Measurements from ENCODE around the gene RUNDC3A.
A peak's percentile ranks its signal among the peaks of the same experiment; 100 is the strongest.
"Not testable (repeated sequence)": the region's sequence is repeated elsewhere in the genome, so short reads cannot be mapped to it uniquely, and the experiment has no call there.

RUNDC3A gene

DNA sequence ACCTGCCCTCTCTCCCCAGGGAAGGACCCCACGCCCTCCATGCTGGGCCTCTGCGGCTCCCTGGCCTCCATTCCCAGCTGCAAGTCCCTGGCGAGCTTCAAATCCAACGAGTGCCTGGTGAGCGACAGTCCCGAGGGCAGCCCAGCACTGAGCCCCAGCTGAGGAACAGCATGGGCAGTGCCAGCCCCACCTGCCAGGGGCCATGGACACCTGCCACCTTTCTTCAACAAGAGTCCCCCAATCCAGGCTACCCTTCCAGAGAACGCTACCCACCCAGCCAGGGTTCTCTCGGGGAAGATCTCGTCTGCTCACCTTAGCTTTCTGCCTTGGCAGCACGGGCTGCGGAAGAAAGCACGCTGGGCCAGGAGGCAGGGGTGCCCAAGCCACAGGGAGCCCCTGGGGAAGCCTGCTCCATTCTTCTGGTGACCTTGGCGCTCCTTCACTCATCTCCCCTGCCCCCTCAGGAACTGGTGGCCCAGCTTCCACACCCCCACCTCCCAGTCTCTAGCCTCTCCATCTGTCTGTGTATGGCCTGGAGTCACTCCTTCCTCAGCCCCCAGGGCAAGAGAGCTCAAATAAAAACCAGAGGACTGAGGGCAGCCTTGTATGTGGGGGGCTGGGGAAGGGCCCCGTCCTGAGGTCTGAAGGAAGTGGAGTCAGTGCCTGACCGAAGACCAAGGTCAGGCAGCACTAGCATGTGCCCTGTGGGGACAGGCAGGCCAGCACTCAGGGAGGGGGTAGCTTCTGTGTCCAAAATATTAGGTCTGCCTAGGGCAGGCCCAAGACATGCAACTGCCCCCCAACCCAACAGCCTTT lies 9.9 kb downstream of the RUNDC3A start:
- DNase-seq (ENCODE audit: low spot score) = no peak

DNA sequence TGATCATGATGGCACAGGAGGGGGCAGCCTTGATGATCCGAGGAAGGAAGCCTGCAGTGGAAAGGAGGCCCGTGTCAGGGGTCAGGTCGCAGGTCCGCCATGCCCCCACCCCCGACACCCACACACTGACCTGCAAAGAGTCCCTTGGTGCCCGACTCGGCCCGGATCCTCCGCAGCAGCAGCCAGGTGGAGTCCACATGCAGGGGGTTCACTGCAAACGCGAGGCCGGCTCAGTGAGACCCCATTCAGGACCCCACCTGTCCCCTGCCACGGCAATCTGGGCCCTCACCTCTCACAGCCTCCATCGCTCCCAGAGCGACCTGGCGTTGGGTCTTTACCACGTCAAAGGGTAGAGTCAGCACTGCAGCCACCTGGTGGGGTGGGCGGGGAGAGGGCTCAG lies 11.7 kb downstream of the RUNDC3A start:
- DNase-seq (ENCODE audit: low spot score) = no peak

DNA sequence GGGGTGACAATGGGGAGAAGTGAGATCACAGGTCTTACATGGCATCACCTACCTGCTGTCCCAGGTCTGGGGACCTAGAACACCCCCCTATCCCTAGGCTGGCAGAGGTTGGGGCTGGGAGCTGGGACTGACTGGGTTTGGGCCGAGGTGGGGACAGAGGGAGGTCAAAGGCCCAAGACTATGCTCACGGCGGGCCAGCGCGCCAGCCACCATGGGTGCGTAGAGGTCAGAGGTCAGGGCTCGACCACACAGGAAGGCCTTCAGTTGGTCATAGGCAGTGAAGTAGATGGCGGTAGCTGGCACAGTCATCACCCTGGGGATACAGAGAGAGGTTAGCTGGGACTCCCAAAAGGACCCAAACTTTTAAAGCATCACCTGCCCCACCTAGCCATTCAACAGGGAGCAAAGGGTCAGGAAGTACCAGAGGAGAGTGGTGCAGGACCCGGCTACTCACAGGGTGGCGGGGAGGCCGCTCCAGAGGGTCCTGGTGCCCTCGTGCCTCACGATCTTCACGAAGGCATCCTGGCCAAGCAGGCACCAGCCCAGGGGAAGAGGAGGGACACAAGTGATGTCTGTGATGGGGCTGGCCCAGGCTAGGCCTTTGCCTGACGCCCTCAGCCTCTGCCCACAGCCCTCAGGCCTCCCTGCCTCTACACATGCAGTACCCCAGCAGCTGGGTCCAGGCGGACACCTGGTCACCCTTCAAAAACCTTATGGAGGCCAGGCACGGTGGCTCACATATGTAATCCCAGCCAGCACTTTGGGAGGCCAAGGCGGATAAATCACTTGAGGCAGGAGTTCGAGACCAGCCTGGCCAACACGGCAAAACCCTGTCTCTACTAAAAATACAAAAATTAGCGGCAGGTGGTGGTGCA lies 13.1 kb downstream of the RUNDC3A start:
- DNase-seq (ENCODE audit: low spot score) = no peak

DNA sequence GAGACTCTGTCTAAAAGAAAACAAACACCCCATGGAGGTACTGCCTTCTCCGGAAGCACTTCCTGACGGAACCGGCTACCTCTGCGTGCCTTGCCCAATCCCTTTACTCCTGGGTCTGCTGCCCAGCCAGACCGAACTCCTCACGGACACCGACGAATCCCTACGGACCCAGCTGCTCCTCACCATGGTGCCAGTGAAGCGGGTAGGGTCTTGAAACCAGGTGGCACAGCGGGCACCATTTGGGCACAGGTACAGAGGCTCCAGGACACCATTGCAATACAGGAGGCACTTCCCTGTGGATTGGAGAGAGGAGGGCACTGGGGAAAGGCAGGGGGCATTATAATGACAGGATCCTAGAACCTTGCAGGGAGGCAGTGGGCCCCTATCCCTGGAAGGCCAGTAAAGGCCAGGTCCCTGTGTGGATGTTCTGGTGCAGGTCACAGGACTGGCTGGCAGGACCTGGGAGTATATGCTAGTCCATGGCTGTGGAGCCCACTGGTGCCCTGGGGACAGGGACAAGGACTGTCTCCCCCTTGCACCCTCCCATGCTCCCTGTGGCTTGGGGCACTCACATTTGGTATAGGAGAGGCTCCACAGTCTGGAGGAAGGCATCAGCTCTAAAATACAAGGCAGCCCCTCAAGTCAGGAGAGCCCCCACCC lies 14.0 kb downstream of the RUNDC3A start:
- DNase-seq (ENCODE audit: low spot score) = no peak

DNA sequence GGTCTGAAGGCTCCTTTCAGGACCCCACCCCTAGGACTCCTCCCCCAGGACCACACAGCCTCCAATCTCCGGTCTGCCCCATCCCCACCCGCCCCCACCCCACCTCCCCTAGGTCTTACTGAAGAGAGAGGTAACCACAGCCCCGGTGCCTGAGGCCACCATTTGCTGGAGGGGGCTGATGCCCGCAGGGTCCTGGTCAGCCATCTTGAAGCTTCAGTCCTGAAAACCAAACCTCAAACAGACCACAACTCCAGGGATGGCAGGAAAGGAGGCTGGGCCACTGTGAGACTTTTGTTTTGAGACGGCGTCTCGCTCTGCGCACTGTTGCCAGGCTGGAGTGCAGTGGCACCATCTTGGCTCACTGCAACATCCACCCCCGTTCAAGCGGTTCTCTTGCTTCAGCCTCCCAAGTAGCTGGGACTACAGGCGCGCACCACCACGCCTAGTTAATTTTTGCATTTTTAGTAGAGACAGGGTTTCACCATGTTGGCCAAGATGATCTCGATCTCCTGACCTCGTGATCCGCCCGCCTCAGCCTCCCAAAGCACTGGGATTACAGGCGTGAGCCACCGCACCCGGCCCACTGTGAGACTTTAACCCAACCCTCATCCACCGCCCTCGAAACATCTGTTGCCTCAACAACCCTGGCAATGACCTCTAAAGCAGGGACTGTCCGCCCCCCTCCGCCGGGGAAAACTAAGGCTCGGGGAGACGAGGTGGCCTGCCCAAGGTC lies 15.1 kb downstream of the RUNDC3A start:
- no peak for DNase-seq (ENCODE audit: low spot score)

DNA sequence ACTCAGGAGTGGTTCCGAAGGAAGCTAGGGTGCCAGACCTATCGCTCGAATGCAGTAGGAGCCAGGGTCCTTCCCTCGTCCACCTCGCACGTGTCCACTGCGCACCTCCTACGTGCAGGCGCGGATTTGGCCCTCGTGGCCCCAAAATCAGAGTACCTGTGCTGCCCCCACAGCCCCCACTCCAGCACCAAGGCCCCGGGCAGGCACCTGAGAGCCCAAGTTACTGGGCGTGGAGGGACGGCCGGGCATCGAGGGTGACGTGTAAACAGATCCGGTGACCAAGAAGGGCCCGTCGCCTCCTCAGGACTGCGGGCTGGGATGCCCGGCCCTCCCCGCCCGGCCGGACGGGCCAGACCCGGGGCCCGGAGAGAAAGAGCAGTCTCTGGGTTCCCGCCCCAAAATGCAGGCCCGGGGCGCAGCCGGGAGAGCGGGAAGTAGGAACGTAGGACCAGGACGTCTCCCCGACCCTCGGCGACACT lies 15.7 kb downstream of the RUNDC3A start:
- peak; percentile 52 for DNase-seq (ENCODE audit: low spot score)

DNA sequence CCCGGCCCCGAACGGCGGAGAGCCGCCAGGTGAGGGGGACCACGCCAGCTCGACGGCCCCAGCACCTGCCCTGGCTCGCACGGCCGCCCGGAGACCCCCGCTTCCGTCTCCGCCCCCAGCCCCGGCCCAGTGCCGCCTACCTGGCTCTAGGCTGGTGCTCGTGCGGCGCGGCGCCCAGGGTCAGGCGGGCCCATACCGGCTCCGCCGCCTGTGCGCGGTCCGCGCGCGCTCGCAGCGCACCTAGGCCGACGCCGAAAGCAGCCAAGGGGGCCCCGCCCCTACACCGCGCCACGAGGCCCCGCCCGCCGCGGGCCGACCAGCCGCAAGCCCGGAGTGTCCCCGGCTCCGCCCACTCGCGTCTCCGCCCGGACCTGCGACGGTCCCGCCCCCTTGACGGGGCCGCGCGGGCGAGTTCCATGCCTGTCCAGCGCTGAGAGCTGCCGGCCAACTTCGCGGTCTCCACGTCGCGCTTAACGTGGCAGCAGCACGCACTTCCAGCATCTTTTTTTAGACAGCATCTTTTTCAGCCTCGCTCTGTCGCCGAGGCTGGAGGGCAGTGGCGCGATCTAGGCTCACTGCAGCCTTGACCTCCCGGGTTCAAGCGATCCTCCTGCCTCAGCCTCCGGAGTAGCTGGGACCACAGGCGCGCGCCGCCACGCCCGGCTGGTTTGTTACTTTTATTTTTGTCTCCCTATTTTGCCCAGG lies 16.3 kb downstream of the RUNDC3A start, which contains the start of gene SLC25A39:
TSS of gene SLC25A39 (minus strand) at position 253 of the 705 bp plus-strand sequence. CDS start 1,261 bp downstream, outside the sequence.
- DNase-seq (ENCODE audit: low spot score) = peak; percentile 95

DNA sequence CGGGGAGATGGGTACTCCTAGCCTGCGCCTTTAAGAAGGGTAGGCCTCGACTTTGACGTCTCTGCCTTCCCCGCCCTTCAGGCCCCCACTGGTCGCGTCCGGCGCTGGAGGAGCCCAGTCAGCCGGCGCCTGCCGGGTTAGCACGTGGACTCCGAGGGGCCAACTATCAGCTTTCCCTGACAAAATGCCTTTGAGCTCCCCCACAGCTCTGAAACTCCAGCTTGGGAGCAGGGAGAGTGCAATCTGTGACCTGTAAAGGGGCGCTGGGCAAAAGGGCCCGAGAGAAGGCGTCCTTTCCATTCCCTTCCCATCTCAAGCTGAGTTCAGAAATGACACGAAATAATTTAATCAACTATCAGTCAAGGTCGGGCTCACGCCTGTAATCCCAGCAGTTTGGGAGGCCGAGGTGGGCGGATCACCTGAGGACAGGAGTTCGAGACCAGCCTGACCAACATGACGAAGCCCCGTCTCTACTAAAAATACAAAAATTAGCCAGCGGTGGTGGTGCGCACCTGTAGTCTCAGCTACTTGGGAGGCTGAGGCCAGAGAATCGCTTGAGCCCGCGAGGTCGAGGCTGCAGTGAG lies 18.6 kb downstream of the RUNDC3A start:
- peak; percentile 97 for DNase-seq (ENCODE audit: low spot score)

DNA sequence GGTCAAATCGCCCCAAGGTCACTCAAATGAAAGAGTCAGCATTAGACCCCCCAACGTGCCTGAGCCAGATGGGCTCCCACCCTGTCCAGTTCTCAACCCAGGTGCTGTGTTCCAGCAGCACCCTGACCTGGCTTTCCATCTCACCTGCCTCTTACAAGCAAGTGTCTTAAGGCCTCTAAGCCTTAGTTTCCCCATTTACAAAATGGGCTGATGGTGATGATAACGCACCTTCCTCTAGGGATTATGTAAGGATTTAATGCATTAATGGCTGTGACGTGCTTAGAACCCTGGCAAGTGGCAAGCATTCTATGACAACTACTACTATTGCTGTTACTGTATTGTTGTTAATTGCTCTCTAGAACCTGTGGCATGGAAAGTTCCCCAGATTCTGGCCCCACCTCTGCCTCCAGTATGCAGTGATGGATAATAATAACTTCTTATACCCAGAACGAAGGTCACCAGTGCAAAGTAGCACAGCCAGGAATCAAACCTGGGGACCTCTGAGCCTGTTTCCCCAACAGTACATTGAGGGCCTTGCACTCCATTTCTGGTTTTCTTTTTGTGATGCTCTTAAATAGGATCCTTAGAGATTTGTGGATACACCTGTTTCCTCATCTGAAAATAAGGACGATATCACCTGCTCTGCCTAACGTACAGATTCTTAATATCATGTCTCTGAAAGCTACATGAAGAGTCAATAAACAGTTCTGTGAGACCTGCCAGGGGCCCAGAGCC lies 19.5 kb downstream of the RUNDC3A start:
- DNase-seq (ENCODE audit: low spot score) = no peak

DNA sequence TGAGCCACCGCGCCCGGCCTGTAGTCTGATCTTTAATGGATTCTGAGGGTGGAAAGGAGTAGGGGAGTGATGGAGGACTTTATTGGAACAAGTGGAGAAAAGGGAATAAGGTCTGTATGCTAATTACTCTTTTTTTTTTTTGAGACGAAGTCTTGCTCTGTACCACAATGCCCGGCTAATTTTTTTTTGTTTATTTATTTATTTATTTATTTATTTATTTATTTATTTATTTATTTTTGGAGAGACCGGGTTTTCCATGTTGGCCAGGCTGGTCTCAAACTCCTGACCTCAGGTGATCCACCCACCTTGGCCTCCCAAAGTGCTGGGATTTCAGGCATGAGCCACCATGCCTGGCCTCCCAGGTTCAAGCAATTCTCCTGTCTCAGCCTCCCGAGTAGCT lies 21.1 kb downstream of the RUNDC3A start:
- not testable (repeated sequence) for DNase-seq (ENCODE audit: low spot score)

DNA sequence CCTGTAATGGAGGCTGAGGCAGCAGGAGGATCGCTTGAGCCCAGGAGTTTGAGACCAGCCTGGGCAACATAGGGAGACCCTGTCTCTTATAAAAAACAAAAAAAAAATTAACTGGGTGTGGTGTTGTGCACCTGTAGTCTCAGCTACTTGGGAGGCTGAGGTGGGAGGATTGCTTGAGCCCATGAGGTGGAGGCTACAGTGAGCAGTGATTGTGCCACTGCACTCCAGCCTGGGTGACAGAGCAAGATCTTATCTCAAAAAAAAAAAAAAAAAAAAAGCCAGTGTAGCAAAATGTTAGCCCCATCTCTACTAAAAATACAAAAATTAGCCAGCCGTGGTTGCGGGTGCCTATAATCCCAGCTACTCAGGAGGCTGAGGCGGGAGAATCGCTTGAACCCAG lies 21.9 kb downstream of the RUNDC3A start:
- DNase-seq (ENCODE audit: low spot score) = not testable (repeated sequence)

DNA sequence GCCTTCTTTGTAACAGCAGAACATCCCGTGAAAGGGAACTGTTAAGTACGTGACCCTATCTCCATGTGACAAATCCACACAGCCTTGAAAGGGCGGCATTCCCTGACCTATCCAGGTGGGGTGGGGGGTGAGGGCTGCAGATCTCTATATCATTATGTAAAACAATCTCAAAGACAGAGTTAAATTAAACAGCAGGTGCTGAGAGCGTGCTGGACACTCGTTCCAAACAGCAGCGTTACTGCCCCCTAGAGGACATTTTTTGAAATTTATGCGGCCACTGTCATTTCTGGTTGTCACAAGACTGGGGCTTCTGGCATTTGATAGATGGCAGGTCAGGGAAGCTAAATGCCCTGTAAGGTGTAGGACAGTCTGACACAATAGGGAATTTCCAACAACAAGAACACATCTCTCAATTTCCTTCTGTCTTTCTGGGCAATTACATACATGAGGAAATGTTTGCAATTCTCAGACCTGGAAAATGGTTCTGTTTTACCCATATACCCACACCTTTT lies 22.9 kb downstream of the RUNDC3A start:
- DNase-seq (ENCODE audit: low spot score) = peak; percentile 82

DNA sequence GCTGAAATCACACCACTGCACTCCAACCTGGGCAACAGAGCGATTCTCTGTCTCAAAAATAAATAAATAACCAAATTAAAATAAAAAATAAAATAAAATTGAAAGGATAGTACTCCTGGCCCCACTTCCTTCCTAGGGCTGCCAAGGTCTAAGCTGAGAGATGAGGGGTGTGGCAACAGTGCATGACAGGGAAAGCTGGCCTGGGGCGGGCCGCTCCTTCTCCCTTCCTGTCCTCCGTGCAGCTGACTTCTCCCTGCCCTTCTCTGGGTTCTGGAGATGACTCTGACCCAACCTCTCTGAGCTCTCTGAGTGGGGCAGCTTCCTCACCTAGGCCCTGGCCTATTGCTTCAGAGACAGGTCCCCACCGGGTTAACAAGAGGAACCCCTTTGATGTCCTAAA lies 25.0 kb downstream of the RUNDC3A start:
- DNase-seq (ENCODE audit: low spot score) = no peak

DNA sequence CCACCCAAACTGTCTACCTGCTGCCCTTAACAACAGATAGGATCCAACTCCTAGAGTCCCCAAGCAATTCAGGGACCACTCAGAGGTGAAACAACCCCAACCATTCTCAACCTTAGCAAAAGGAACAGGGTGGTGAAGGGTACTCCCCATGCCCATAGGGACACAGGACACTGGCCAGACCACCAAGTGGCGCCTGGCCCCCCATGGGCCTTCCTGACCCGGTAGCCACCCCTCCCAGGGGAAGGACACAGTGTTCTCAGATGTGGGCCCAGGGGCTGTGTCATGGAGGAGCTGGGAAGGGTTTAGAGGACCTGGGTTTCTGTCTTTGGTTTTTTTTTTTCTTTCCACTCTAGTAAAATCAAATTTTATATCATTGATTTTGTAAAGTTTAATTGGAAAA lies 25.9 kb downstream of the RUNDC3A start:
- no peak for DNase-seq (ENCODE audit: low spot score)

DNA sequence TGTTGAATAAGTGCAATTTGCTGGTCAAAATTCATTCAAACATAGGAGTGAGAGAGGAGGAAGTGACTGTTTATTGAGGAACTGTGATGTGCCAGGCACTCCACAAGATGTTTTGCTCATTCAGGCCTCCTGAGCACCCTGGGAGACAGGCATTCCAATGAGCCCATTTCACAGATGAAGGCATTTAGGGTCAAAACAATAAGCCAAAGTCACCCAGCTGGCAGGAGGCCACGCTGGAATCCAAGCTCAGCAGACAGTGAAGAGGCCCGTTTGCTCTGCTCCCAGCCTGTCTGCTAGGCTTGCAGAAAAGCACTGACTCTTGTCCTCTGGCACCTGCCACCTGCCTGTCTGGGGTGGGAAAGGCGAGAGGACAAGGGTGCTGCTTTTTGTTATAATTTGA lies 26.3 kb downstream of the RUNDC3A start:
- DNase-seq (ENCODE audit: low spot score) = peak; percentile 84

DNA sequence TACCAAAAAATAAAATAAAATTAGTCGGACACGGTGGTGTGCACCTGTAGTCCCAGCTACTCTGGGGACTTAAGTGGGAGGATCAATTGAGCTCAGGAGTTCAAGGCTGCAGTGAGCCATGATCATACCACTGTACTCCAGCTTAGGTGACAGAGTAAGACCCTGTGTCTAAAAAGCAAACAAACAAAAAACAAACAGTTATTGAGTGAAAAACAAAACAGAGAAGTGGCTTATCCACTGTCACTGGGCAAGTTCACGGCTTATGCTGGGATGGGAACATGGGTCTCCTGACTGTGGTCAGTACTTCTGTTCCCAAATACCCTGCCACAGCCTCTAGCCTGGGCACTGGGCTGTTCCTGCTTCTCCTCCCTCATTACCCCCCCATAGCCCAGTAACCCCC lies 27.2 kb downstream of the RUNDC3A start:
- DNase-seq (ENCODE audit: low spot score) = no peak

DNA sequence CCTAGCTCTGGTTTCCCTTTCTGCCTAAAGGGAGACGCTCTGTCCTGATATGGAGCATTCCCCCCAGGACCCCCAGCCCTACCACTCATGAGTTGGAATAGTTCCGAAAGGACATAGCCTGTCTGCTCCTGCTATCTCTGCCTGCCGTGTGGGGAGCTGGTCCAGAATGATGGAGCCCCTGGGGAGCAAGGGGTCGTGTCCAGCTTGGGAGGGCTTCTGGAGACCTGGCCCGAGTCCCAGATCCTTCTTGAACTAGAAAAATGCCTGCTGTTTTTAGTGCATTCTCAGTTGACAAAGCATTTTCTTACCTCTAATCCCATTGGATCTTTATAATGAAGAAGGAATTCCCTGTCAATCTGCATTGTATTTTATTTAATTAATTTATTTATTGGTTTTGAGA lies 27.6 kb downstream of the RUNDC3A start:
- no peak for DNase-seq (ENCODE audit: low spot score)

DNA sequence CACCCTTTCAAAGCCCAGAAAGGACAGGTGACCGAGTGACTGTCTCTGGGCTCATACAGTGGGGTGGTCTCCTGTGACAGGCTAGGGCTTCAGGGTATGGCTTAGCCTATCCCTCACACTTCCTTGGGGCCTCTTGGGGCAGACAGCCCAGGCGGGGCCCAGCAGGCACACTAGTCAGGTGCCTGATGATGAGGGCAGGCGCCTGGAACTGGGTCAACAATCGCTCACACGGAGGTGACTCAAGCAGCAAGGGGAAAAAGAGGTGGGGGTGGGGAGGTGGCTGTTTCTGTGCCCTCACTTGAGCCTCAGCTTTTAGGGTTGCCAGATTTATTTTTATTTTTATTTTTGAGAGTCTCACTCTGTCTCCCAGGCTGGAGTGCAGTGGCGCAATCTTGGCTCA lies 30.3 kb downstream of the RUNDC3A start:
- peak; percentile 84 for DNase-seq (ENCODE audit: low spot score)

DNA sequence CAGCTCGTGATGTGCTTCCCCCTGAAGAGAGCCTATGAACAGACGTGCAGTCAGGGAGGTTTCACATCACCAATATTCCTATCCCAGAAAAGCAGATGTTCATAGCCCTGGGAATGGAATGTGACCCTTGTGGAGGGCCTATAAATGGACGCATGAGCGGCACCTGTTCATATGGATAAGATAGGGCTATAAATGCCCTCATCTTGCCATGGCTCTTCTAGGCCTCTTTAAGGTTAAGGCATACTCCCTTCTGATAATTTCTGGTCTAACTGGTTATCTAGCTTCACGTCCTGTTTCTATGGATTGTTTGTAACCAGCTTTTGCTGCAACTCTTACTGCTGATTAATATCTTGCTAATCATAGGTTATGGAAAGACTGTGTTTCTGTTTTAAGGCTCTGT lies 32.2 kb downstream of the RUNDC3A start:
- not testable (repeated sequence) for DNase-seq (ENCODE audit: low spot score)

All from kidney tubule cell (primary cell).